ENCODE measurements around the gene WSCD2.

DNA sequence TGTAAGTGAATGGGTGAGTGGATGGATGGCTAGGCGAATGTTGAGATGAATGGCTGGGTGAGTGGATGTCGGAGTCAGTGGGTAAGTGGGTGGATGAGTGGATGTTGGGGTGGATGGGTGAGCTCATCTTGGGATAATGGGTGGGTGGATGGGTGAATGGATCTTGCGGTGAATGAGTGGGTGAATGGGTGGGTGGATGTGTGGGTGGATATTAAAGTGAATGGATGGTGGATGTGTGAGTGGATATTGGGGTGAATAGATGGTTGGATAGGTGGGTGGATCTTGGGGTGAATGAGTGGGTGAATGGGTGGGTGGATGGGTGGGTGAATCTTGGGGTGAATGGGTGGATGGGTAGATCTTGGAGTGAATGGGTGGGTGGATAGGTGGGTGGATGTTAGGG is 158.1 kb downstream of the WSCD2 start:
- no peak for TF ChIP-seq POLR2A (IDR thresholded peaks at IDR 0.05)
- TF ChIP-seq, protein P1, sequence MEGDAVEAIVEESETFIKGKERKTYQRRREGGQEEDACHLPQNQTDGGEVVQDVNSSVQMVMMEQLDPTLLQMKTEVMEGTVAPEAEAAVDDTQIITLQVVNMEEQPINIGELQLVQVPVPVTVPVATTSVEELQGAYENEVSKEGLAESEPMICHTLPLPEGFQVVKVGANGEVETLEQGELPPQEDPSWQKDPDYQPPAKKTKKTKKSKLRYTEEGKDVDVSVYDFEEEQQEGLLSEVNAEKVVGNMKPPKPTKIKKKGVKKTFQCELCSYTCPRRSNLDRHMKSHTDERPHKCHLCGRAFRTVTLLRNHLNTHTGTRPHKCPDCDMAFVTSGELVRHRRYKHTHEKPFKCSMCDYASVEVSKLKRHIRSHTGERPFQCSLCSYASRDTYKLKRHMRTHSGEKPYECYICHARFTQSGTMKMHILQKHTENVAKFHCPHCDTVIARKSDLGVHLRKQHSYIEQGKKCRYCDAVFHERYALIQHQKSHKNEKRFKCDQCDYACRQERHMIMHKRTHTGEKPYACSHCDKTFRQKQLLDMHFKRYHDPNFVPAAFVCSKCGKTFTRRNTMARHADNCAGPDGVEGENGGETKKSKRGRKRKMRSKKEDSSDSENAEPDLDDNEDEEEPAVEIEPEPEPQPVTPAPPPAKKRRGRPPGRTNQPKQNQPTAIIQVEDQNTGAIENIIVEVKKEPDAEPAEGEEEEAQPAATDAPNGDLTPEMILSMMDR (IDR thresholded peaks at IDR 0.05): no peak
- TF ChIP-seq POLR2AphosphoS5 (IDR thresholded peaks at IDR 0.05): no peak
- no peak for TF ChIP-seq EP300 (IDR thresholded peaks at IDR 0.05)

Data from stomach (tissue), 4 donors.